ENCODE results near the gene GOSR2. TPM values are rescaled to one million over a fixed set of nuclear protein-coding genes. Genes with fewer than 3 reads are reported as not detected.

GOSR2 gene
- total and polyA plus RNA-seq, 2 of the 13 experiments (the other 11 are each of a cell fraction or from before 2014, with no cell fraction given), result 61.5 to 63.9 TPM

DNA sequence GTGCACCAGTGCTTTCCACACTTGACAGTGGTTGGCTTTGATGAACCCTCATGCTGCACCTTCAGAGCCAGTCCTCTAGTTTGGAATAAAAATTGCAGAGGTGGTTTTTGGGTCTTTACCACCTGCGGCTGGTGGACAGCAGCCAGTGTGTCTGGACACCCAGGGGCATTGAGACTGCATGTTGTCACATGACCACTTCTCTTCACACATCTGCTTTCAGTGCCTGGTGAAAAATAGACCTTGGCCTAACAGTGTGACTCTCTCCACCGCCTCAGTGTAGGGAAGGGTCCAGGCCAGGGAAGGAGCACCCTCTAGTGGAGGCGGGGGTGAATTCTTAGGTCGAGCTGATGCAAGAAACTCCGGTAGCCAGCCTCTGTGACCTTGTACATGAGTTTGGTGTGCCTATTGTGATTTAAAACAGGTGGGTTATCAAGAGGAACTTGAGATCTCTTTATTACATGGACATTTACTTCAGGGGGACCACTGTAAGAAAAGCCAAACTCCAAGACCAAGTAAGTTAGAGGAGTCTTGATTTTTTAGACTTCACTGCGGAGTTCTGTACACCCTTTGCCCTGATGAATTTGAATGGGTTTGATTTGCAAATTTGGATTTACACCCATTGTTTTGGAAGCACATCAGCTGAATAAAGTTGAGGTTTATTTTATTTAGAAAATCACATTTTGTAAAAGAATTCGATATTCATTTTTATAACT is 17.9 kb downstream of the GOSR2 start (continued):
- TF ChIP-seq, protein P1, sequence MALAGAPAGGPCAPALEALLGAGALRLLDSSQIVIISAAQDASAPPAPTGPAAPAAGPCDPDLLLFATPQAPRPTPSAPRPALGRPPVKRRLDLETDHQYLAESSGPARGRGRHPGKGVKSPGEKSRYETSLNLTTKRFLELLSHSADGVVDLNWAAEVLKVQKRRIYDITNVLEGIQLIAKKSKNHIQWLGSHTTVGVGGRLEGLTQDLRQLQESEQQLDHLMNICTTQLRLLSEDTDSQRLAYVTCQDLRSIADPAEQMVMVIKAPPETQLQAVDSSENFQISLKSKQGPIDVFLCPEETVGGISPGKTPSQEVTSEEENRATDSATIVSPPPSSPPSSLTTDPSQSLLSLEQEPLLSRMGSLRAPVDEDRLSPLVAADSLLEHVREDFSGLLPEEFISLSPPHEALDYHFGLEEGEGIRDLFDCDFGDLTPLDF (CRISPR knock-in tag; IDR thresholded peaks at IDR 0.05), result no peak
- TF ChIP-seq ZNF329 (CRISPR knock-in tag; IDR thresholded peaks at IDR 0.05; ENCODE audit: low read depth) (no peak), PRMT3 (CRISPR knock-in tag; IDR thresholded peaks at IDR 0.05; ENCODE audit: borderline replicate concordance, low read depth) (no peak), IRX3 (CRISPR knock-in tag; IDR thresholded peaks at IDR 0.05; ENCODE audit: borderline replicate concordance, low read depth) (no peak), PAWR (CRISPR knock-in tag; IDR thresholded peaks at IDR 0.05; ENCODE audit: borderline replicate concordance) (no peak), NR2F2 (IDR thresholded peaks at IDR 0.05; ENCODE audit: borderline replicate concordance, low read depth) (no peak), EED (CRISPR knock-in tag; IDR thresholded peaks at IDR 0.05) (no peak), MEIS1 (CRISPR knock-in tag; IDR thresholded peaks at IDR 0.05; ENCODE audit: borderline replicate concordance) (no peak), ZBTB3 (CRISPR knock-in tag; IDR thresholded peaks at IDR 0.05; ENCODE audit: borderline replicate concordance, low read depth) (no peak), HMG20B (CRISPR knock-in tag; conservative IDR thresholded peaks at IDR 0.05) (no peak), SIN3A (IDR thresholded peaks at IDR 0.05; ENCODE audit: borderline replicate concordance, low read depth, low read length) (no peak), ZNF879 (CRISPR knock-in tag; IDR thresholded peaks at IDR 0.05) (no peak), THYN1 (CRISPR knock-in tag; IDR thresholded peaks at IDR 0.05; ENCODE audit: borderline replicate concordance, low read depth) (no peak), KDM4B (CRISPR knock-in tag; IDR thresholded peaks at IDR 0.05) (0 out of 2 replicates have a peak, but pooled peaks have one; percentile 35)
- TF ChIP-seq, protein P2, sequence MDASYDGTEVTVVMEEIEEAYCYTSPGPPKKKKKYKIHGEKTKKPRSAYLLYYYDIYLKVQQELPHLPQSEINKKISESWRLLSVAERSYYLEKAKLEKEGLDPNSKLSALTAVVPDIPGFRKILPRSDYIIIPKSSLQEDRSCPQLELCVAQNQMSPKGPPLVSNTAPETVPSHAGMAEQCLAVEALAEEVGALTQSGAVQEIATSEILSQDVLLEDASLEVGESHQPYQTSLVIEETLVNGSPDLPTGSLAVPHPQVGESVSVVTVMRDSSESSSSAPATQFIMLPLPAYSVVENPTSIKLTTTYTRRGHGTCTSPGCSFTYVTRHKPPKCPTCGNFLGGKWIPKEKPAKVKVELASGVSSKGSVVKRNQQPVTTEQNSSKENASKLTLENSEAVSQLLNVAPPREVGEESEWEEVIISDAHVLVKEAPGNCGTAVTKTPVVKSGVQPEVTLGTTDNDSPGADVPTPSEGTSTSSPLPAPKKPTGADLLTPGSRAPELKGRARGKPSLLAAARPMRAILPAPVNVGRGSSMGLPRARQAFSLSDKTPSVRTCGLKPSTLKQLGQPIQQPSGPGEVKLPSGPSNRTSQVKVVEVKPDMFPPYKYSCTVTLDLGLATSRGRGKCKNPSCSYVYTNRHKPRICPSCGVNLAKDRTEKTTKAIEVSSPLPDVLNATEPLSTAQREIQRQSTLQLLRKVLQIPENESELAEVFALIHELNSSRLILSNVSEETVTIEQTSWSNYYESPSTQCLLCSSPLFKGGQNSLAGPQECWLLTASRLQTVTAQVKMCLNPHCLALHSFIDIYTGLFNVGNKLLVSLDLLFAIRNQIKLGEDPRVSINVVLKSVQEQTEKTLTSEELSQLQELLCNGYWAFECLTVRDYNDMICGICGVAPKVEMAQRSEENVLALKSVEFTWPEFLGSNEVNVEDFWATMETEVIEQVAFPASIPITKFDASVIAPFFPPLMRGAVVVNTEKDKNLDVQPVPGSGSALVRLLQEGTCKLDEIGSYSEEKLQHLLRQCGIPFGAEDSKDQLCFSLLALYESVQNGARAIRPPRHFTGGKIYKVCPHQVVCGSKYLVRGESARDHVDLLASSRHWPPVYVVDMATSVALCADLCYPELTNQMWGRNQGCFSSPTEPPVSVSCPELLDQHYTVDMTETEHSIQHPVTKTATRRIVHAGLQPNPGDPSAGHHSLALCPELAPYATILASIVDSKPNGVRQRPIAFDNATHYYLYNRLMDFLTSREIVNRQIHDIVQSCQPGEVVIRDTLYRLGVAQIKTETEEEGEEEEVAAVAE (CRISPR knock-in tag; IDR thresholded peaks at IDR 0.05; ENCODE audit: borderline replicate concordance), result no peak
- TF ChIP-seq, protein P3, sequence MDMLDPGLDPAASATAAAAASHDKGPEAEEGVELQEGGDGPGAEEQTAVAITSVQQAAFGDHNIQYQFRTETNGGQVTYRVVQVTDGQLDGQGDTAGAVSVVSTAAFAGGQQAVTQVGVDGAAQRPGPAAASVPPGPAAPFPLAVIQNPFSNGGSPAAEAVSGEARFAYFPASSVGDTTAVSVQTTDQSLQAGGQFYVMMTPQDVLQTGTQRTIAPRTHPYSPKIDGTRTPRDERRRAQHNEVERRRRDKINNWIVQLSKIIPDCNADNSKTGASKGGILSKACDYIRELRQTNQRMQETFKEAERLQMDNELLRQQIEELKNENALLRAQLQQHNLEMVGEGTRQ (IDR thresholded peaks at IDR 0.05; ENCODE audit: low read depth, low read length), result peak; percentile 53; the same call in 1 of the 2 replicates
- TF ChIP-seq, protein P3 (CRISPR knock-in tag; IDR thresholded peaks at IDR 0.05; ENCODE audit: borderline replicate concordance), result peak; percentile 73; the same call in 1 of the 2 replicates
- TF ChIP-seq, protein P4, sequence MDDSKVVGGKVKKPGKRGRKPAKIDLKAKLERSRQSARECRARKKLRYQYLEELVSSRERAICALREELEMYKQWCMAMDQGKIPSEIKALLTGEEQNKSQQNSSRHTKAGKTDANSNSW (CRISPR knock-in tag; IDR thresholded peaks at IDR 0.05; ENCODE audit: borderline replicate concordance), result no peak
- TF ChIP-seq, protein P5, sequence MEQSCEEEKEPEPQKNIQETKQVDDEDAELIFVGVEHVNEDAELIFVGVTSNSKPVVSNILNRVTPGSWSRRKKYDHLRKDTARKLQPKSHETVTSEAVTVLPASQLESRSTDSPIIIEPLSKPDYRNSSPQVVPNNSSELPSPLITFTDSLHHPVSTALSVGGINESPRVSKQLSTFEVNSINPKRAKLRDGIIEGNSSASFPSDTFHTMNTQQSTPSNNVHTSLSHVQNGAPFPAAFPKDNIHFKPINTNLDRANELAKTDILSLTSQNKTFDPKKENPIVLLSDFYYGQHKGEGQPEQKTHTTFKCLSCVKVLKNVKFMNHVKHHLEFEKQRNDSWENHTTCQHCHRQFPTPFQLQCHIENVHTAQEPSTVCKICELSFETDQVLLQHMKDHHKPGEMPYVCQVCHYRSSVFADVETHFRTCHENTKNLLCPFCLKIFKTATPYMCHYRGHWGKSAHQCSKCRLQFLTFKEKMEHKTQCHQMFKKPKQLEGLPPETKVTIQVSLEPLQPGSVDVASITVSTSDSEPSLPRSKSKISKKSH (CRISPR knock-in tag; IDR thresholded peaks at IDR 0.05; ENCODE audit: borderline replicate concordance), result peak; percentile 40; the same call in 1 of the 2 replicates

All from HepG2 (cell line).